ENCODE results near the gene PNPLA6. TPM values are rescaled to one million over a fixed set of nuclear protein-coding genes. Genes with fewer than 3 reads are reported as not detected.

The PNPLA6 gene
- total and polyA plus RNA-seq, 2 experiments from 2014 or later, result 43.0 to 50.5 TPM

DNA sequence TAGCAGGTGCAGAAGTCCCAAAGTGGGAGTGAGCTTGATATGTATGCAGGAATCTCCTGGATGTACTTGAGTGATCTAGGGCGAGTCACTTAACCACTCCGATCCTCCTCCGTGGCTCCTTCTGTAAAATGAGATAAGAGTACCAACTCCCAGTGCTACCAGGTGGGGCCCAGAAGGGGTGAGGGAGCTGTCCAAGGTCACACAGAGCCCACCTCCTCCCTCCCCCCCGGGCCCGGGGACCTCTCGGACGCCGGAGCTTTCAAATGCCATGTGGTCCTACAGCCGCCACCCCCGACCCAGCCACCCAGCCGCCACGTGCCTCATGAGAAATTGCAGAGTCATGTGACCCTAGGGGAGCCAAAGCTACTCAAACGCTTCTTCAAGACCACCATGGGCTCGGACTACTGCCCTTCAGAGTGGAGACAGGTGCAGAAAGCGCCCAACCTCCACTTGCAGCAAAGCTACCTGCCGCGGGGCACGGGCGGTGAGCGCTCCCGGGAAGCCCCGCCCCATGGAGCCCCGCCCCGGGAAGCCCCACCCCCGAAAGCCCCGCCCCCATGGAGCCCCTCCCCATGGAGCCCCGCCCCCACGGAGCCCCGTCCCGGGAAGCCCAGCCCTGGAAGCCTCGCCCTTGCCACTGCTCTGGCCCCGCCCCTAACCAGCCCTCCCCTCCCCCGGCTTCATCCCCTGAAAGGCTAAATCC, 29.7 kb upstream of the PNPLA6 start:
- H3K4me3 ChIP-seq, result no peak overlapping the region
- DNase-seq (ENCODE audit: low spot score), result peak; percentile 48
- peaks cover under 1% of the 10 kb centered on the region for H3K27me3 ChIP-seq
- no peak overlapping the region for H3K27ac ChIP-seq
- TF ChIP-seq EZH2 (IDR thresholded peaks at IDR 0.05; ENCODE audit: borderline replicate concordance) (no peak), EZH2phosphoT487 (IDR thresholded peaks at IDR 0.05; ENCODE audit: low read depth, severe bottlenecking, unreplicated experiment) (no peak)
- TF ChIP-seq, protein P1, sequence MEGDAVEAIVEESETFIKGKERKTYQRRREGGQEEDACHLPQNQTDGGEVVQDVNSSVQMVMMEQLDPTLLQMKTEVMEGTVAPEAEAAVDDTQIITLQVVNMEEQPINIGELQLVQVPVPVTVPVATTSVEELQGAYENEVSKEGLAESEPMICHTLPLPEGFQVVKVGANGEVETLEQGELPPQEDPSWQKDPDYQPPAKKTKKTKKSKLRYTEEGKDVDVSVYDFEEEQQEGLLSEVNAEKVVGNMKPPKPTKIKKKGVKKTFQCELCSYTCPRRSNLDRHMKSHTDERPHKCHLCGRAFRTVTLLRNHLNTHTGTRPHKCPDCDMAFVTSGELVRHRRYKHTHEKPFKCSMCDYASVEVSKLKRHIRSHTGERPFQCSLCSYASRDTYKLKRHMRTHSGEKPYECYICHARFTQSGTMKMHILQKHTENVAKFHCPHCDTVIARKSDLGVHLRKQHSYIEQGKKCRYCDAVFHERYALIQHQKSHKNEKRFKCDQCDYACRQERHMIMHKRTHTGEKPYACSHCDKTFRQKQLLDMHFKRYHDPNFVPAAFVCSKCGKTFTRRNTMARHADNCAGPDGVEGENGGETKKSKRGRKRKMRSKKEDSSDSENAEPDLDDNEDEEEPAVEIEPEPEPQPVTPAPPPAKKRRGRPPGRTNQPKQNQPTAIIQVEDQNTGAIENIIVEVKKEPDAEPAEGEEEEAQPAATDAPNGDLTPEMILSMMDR (IDR thresholded peaks at IDR 0.05; ENCODE audit: poor library complexity), result no peak
- no peaks in the 10 kb centered on the region for H3K36me3 ChIP-seq (replicated peaks; ENCODE audit: insufficient read depth, low read depth)
- H3K9me2 ChIP-seq (replicated peaks; ENCODE audit: insufficient read depth), result no peaks in the 10 kb centered on the region
- H3K9me3 ChIP-seq (ENCODE audit: low read depth), result no peaks in the 10 kb centered on the region
- H2AFZ ChIP-seq, result no peak overlapping the region
- 17% methylated on average over 19 of the region's 33 CpGs for WGBS (ENCODE audit: low lambda C conversion rate, missing lambda C conversion rate)
- no peaks in the 10 kb centered on the region for H3K4me1 ChIP-seq (ENCODE audit: insufficient read depth)
- no peaks in the 10 kb centered on the region for H4K20me1 ChIP-seq (ENCODE audit: insufficient read depth, poor library complexity, severe bottlenecking)
- no peaks in the 10 kb centered on the region for H3K79me2 ChIP-seq
- peak overlapping the region; percentile 62 for H3K4me2 ChIP-seq

DNA sequence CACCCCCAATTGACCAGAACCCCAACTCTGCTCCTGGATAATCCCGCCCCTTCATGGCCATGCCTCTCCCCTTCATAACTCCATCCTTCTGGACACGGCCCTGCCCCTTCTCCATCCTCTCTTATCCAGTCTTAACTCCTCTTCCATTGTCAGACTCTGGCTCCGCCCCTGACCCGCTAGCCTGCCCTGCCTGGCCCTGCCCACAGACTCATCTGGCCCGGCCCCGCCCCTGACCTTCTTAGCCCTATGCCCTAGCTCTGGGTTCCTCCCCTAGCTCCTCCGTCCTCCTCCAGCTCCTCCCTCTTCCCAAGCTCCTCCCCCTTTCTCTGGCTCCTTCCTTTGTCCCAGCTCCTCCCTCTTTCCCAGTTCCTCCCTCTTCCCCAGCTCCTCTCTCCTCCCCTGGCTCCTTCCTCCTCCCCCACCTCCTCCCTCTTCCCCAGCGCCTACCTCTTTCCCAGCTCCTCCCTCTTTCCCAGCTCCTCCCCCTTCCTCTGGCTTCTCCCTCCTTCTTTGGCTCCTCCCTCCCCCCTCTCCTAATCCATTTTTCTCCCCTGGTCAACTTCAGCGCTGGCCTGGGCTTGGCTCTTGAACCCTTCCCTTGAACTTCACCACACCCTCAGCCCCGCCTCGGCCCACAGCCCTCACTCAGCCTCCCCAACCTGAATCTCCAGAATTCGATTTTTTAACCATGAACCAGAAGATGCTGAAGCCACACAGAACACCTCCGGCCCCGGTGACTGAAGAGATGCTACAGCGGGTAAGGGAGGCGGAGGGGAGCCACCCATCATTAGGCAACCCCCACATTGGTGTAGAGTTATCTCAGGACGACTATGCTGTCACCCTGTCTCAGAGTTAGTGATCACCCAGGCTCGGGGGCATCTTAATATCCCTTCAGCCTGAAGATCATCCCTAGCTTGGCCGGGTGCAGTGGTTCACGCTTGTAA, 28.9 kb upstream of the PNPLA6 start:
- no peaks in the 10 kb centered on the region for H3K36me3 ChIP-seq (replicated peaks; ENCODE audit: insufficient read depth, low read depth)
- 66% methylated on average over 16 of the region's 20 CpGs for WGBS (ENCODE audit: low lambda C conversion rate, missing lambda C conversion rate)
- peak; percentile 64 for DNase-seq (ENCODE audit: low spot score)
- H2AFZ ChIP-seq, result no peak overlapping the region
- H3K4me3 ChIP-seq, result no peak overlapping the region
- no peaks in the 10 kb centered on the region for H3K4me1 ChIP-seq (ENCODE audit: insufficient read depth)
- H3K4me2 ChIP-seq, result no peak overlapping the region
- H3K9me2 ChIP-seq (replicated peaks; ENCODE audit: insufficient read depth), result no peaks in the 10 kb centered on the region
- no peaks in the 10 kb centered on the region for H3K27me3 ChIP-seq
- no peak overlapping the region for H3K27ac ChIP-seq
- no peaks in the 10 kb centered on the region for H3K79me2 ChIP-seq
- no peaks in the 10 kb centered on the region for H4K20me1 ChIP-seq (ENCODE audit: insufficient read depth, poor library complexity, severe bottlenecking)
- H3K9me3 ChIP-seq (ENCODE audit: low read depth), result no peaks in the 10 kb centered on the region
- TF ChIP-seq EZH2 (IDR thresholded peaks at IDR 0.05; ENCODE audit: borderline replicate concordance) (no peak), EZH2phosphoT487 (IDR thresholded peaks at IDR 0.05; ENCODE audit: low read depth, severe bottlenecking, unreplicated experiment) (no peak)
- TF ChIP-seq, protein P1 (IDR thresholded peaks at IDR 0.05; ENCODE audit: poor library complexity), result no peak

DNA sequence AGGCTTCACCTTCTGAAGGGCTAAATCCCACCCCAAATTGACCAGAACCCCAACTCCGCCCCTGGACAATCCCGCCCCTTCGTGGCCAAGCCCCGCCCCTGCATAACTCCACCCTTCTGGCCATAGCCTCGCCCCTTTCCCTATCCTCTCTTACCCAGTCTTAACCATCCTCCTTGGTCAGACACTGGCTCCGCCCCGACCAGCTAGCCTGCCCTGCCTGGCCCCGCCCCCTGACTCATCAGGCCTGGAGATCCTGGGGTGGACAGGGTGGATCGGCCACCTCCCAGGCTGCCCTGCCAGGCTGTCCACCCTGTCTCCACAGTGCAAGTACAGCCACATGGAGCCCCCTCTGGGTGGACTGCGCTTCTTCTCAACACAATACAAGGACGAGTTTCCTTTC, 27.6 kb upstream of the PNPLA6 start:
- no peaks in the 10 kb centered on the region for H3K27me3 ChIP-seq
- WGBS (ENCODE audit: low lambda C conversion rate, missing lambda C conversion rate), result 64% methylated on average over 8 of the region's 11 CpGs
- no peaks in the 10 kb centered on the region for H3K36me3 ChIP-seq (replicated peaks; ENCODE audit: insufficient read depth, low read depth)
- H3K4me3 ChIP-seq, result no peak overlapping the region
- H3K4me1 ChIP-seq (ENCODE audit: insufficient read depth), result no peaks in the 10 kb centered on the region
- H3K9me3 ChIP-seq (ENCODE audit: low read depth), result no peaks in the 10 kb centered on the region
- no peaks in the 10 kb centered on the region for H4K20me1 ChIP-seq (ENCODE audit: insufficient read depth, poor library complexity, severe bottlenecking)
- no peak overlapping the region for H3K4me2 ChIP-seq
- H2AFZ ChIP-seq, result no peak overlapping the region
- no peaks in the 10 kb centered on the region for H3K79me2 ChIP-seq
- DNase-seq (ENCODE audit: low spot score), result peak; percentile 80
- TF ChIP-seq EZH2 (IDR thresholded peaks at IDR 0.05; ENCODE audit: borderline replicate concordance), result no peak
- no peak for TF ChIP-seq EZH2phosphoT487 (IDR thresholded peaks at IDR 0.05; ENCODE audit: low read depth, severe bottlenecking, unreplicated experiment)
- no peaks in the 10 kb centered on the region for H3K9me2 ChIP-seq (replicated peaks; ENCODE audit: insufficient read depth)
- no peak overlapping the region for H3K27ac ChIP-seq

- Histone ChIP-seq H3K36me3 (replicated peaks; ENCODE audit: insufficient read depth, low read depth) (no peaks in the 10 kb centered on the region), H3K9me2 (replicated peaks; ENCODE audit: insufficient read depth) (no peaks in the 10 kb centered on the region), H3K9me3 (ENCODE audit: low read depth) (no peaks in the 10 kb centered on the region), H3K27ac (no peak overlapping the region), H3K79me2 (no peaks in the 10 kb centered on the region), H3K27me3 (no peaks in the 10 kb centered on the region), H3K4me3 (no peak overlapping the region), H2AFZ (no peak overlapping the region), H3K4me1 (ENCODE audit: insufficient read depth) (peaks cover 3% of the 10 kb centered on the region), H3K4me2 (no peak overlapping the region), H4K20me1 (ENCODE audit: insufficient read depth, poor library complexity, severe bottlenecking) (no peaks in the 10 kb centered on the region)
- TF ChIP-seq EZH2phosphoT487 (IDR thresholded peaks at IDR 0.05; ENCODE audit: low read depth, severe bottlenecking, unreplicated experiment) (no peak), EZH2 (IDR thresholded peaks at IDR 0.05; ENCODE audit: borderline replicate concordance) (no peak)
- TF ChIP-seq, protein P1 (IDR thresholded peaks at IDR 0.05; ENCODE audit: poor library complexity), result no peak
- DNase-seq (ENCODE audit: low spot score), result no peak
- WGBS (ENCODE audit: low lambda C conversion rate, missing lambda C conversion rate), result 53% methylated on average over 3 of the region's 3 CpGs
Measured at GRCh38 chr19:7509625-7510024, 25.9 kb upstream of the PNPLA6 start.

Data from hepatocyte (in vitro differentiated cells).